SK-N-SH treated with all-trans-retinoic acid at 6 μM for 48 hours (cell line): Measurements from ENCODE around the gene EPB42.

ENCODE experiments used
- ATAC-seq: fragments of 200-7000 bp; cut with Tn5 transposase; 3 replicates; pipeline ENCODE4 v1.9.1; 2020; ENCODE audit warnings: mild to moderate bottlenecking, moderate library complexity
- BACH2 ChIP-seq: fragments of 250-450 bp; sonication (Bioruptor Pico); IDR thresholded peaks from 2 replicates; pipeline ENCODE4 v1.9.0; 2021; ENCODE audit warnings: mild to moderate bottlenecking, borderline replicate concordance
- CREB5 ChIP-seq: fragments of 250-450 bp; sonication (Bioruptor Pico); IDR thresholded peaks from 2 replicates; pipeline ENCODE4 v1.5.1; 2020; ENCODE audit warnings: low read depth, mild to moderate bottlenecking, moderate library complexity
- CSDC2 ChIP-seq: fragments of 250-450 bp; sonication (Bioruptor Pico); IDR thresholded peaks from 2 replicates; pipeline ENCODE4 v1.5.0; 2020; ENCODE audit warnings: mild to moderate bottlenecking, moderate library complexity
- ESRRG ChIP-seq: fragments of 250-450 bp; sonication (Bioruptor Pico); IDR thresholded peaks from 2 replicates; pipeline ENCODE4 v1.6.1; 2021; ENCODE audit warnings: mild to moderate bottlenecking
- OSR1 ChIP-seq: fragments of 250-450 bp; sonication (Bioruptor Pico); IDR thresholded peaks from 2 replicates; pipeline ENCODE4 v1.8.0; 2022; ENCODE audit warnings: moderate library complexity, mild to moderate bottlenecking, inconsistent platforms
- POU6F1 ChIP-seq: fragments of 250-450 bp; sonication (Bioruptor Pico); IDR thresholded peaks from 2 replicates; pipeline ENCODE4 v1.8.0; 2021; ENCODE audit warnings: low read depth, mild to moderate bottlenecking, moderate library complexity, borderline replicate concordance
- PPARA ChIP-seq: fragments of 250-450 bp; sonication (Bioruptor Pico); IDR thresholded peaks from 2 replicates; pipeline ENCODE4 v1.5.0; 2020; ENCODE audit warnings: mild to moderate bottlenecking, borderline replicate concordance
- RARB ChIP-seq: fragments of 250-450 bp; sonication (Bioruptor Pico); IDR thresholded peaks from 2 replicates; pipeline ENCODE4 v1.8.0; 2021; ENCODE audit warnings: mild to moderate bottlenecking, moderate library complexity
- SNAI2 ChIP-seq: fragments of 250-450 bp; sonication (Bioruptor Pico); IDR thresholded peaks from 2 replicates; pipeline ENCODE4 v1.5.0; 2020; ENCODE audit warnings: mild to moderate bottlenecking, moderate library complexity
- TOX ChIP-seq: fragments of 250-450 bp; sonication (Bioruptor Pico); IDR thresholded peaks from 2 replicates; pipeline ENCODE4 v1.8.0; 2021; ENCODE audit warnings: mild to moderate bottlenecking, moderate library complexity, borderline replicate concordance
- TSHZ2 ChIP-seq: fragments of 250-450 bp; sonication (Bioruptor Pico); IDR thresholded peaks from 2 replicates; pipeline ENCODE4 v1.5.0; 2020; ENCODE audit warnings: mild to moderate bottlenecking, moderate library complexity
- ZC3H10 ChIP-seq: fragments of 250-450 bp; sonication (Bioruptor Pico); IDR thresholded peaks from 2 replicates; pipeline ENCODE4 v1.5.1; 2021; ENCODE audit warnings: mild to moderate bottlenecking, moderate library complexity
- ZFP3 ChIP-seq: fragments of 250-450 bp; sonication (Bioruptor Pico); IDR thresholded peaks from 2 replicates; pipeline ENCODE4 v1.5.0; 2020; ENCODE audit warnings: mild to moderate bottlenecking, moderate library complexity
- ZFP30 ChIP-seq: fragments of 450-650 bp; formaldehyde crosslinking; IDR thresholded peaks from 2 replicates; pipeline ENCODE4 v1.5.0; 2022; ENCODE audit warnings: mild to moderate bottlenecking, moderate library complexity
- ZNF565 ChIP-seq: fragments of 450-650 bp; formaldehyde crosslinking; conservative IDR thresholded peaks from 2 replicates; pipeline ENCODE4 v1.5.0; 2020; ENCODE audit warnings: low read depth, mild to moderate bottlenecking, moderate library complexity
- ZNF70 ChIP-seq: fragments of 450-650 bp; formaldehyde crosslinking; IDR thresholded peaks from 2 replicates; pipeline ENCODE4 v1.5.0; 2020; ENCODE audit warnings: mild to moderate bottlenecking, moderate library complexity

The EPB42 gene

GRCh38 chr15:43207024-43207423, 13.8 kb downstream of the EPB42 start:
- no peak for ATAC-seq
- no peak for TF ChIP-seq PPARA (CRISPR knock-in tag)
- TF ChIP-seq SNAI2 (CRISPR knock-in tag) = no peak
- no peak for TF ChIP-seq ZFP3 (CRISPR knock-in tag)
- no peak for TF ChIP-seq ZNF565 (CRISPR knock-in tag)
- TF ChIP-seq TSHZ2 (CRISPR knock-in tag) = no peak
- no peak for TF ChIP-seq CREB5 (CRISPR knock-in tag)
- no peak for TF ChIP-seq ESRRG
- no peak for TF ChIP-seq ZFP30 (CRISPR knock-in tag)
- no peak for TF ChIP-seq RARB
- TF ChIP-seq, all 23 proteins: peak for 0

GRCh38 chr15:43206054-43206453, 14.8 kb downstream of the EPB42 start:
- no peak for ATAC-seq

GRCh38 chr15:43204016-43204901, 16.6 kb downstream of the EPB42 start:
- no peak for TF ChIP-seq TSHZ2 (CRISPR knock-in tag)
- no peak for TF ChIP-seq CSDC2 (CRISPR knock-in tag)
- TF ChIP-seq TOX (CRISPR knock-in tag) = no peak
- ATAC-seq = peak; percentile 87

More at GRCh38 chr15:43206054-43206453, 14.8 kb downstream of the EPB42 start:
- TF ChIP-seq POU6F1 (CRISPR knock-in tag) = no peak
- TF ChIP-seq ZNF565 (CRISPR knock-in tag) = no peak
- no peak for TF ChIP-seq ESRRG
- TF ChIP-seq ZC3H10 (CRISPR knock-in tag) = no peak
- no peak for TF ChIP-seq BACH2 (CRISPR knock-in tag)
- no peak for TF ChIP-seq ZNF70 (CRISPR knock-in tag)
- TF ChIP-seq SNAI2 (CRISPR knock-in tag) = no peak
- no peak for TF ChIP-seq TOX (CRISPR knock-in tag)
- TF ChIP-seq ZFP3 (CRISPR knock-in tag) = no peak
- TF ChIP-seq OSR1 = no peak
- TF ChIP-seq PPARA (CRISPR knock-in tag) = no peak
- no peak for TF ChIP-seq RARB
- no peak for TF ChIP-seq CREB5 (CRISPR knock-in tag)
